Kidney epithelial cell (primary cell): ENCODE data around the gene HPS3. TPM values are rescaled to one million over a fixed set of nuclear protein-coding genes. Genes with fewer than 3 reads are reported as not detected.

Experiments
- DNase-seq: peaks from one replicate; pipeline ENCODE4 v3.0.0-alpha.2; 2010; ENCODE audit warnings: low read depth
- H3K27me3 ChIP-seq: 2 replicates; pipeline ENCODE4 v1.6.0; 2011; ENCODE audit warnings: low read length; ENCODE audit not compliant: control insufficient read depth, insufficient read depth
- H3K36me3 ChIP-seq: 2 replicates; pipeline ENCODE4 v1.5.1; 2011; ENCODE audit warnings: low read length; ENCODE audit not compliant: control insufficient read depth, insufficient read depth
- H3K4me3 ChIP-seq: 2 replicates; pipeline ENCODE4 v1.5.1; 2011; ENCODE audit warnings: low read depth, mild to moderate bottlenecking, control low read depth, low read length
- total RNA-seq: library from RNA; depleted of rRNA; stranded (reverse); fragments of >200 nt; gene quantifications from 2 replicates; pipeline ENCODE4 v1.2.3, GENCODE V29; 2015
- TF ChIP-seq, protein P1 (sequence below): IDR thresholded peaks from 2 replicates; pipeline ENCODE4 v1.5.1; 2011; ENCODE audit warnings: mild to moderate bottlenecking, moderate library complexity, low read length, control low read depth, inconsistent platforms; ENCODE audit not compliant: insufficient read depth, poor library complexity, severe bottlenecking

HPS3 gene
- total RNA-seq, 1 donor from 2014 or later, result 19.4 TPM

DNA sequence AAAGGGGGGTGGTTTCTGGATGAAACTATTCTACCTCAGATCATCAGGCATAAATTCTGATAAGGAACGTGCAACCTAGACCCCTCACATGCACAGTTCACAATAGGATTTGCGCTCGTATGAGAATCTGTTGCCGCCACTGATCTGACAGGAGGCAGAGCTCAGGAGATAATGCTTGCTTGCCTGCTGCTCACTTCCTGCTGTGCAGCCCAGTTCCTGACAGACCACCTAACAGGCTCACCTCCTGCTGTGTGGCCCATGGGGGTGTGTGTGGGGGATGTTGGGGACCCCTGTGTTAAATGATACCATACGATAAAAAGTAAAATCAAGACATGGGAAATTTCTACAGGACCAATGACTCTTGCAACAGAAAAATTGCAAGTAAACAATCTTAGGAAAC is 68.2 kb downstream of the HPS3 start:
- Histone ChIP-seq H3K27me3 (no peaks in the 10 kb centered on the region), H3K4me3 (no peak overlapping the region), H3K36me3 (no peaks in the 10 kb centered on the region)
- DNase-seq, result no peak
- TF ChIP-seq, protein P1, sequence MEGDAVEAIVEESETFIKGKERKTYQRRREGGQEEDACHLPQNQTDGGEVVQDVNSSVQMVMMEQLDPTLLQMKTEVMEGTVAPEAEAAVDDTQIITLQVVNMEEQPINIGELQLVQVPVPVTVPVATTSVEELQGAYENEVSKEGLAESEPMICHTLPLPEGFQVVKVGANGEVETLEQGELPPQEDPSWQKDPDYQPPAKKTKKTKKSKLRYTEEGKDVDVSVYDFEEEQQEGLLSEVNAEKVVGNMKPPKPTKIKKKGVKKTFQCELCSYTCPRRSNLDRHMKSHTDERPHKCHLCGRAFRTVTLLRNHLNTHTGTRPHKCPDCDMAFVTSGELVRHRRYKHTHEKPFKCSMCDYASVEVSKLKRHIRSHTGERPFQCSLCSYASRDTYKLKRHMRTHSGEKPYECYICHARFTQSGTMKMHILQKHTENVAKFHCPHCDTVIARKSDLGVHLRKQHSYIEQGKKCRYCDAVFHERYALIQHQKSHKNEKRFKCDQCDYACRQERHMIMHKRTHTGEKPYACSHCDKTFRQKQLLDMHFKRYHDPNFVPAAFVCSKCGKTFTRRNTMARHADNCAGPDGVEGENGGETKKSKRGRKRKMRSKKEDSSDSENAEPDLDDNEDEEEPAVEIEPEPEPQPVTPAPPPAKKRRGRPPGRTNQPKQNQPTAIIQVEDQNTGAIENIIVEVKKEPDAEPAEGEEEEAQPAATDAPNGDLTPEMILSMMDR, result no peak

DNA sequence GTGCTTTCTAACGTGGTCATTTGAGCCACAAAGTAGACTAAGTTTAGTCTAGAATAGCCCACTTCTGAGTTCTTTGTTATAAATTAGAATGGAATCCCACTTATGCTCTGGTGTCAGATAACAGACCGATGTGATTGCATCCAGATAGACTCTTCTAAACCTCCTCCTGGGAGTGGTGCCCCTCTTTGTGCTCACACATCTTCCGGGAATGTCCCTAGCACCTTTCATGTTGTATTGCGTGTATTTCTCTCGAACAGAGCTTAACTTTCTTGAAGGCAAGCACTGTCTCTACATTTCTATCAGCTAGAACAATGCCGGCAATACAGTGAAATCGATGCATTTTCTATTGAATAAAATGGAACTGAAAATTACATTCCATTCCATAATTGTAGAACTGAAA is 69.2 kb downstream of the HPS3 start:
- TF ChIP-seq, protein P1, result no peak
- Histone ChIP-seq H3K4me3 (no peak overlapping the region), H3K36me3 (no peaks in the 10 kb centered on the region), H3K27me3 (no peaks in the 10 kb centered on the region)
- DNase-seq, result no peak

DNA sequence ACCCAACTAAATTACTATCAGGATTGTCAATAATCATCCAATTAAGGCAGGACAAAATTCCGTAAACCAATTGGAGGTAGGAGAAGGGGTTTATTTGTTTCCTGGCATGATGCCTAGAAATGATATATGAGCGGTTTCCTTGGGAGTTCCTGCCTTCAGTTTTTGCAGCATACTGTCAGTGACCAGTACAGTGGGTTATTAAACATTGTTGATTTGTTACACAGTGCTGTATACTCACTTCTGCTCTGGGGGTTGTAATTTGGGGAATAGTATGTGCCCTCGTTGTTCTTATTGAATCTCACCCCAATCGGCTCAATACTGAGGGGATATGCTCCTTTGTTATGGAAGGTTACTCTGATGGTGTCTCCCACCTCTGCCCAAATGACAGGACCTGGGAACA is 70.0 kb downstream of the HPS3 start:
- TF ChIP-seq, protein P1, result no peak

DNA sequence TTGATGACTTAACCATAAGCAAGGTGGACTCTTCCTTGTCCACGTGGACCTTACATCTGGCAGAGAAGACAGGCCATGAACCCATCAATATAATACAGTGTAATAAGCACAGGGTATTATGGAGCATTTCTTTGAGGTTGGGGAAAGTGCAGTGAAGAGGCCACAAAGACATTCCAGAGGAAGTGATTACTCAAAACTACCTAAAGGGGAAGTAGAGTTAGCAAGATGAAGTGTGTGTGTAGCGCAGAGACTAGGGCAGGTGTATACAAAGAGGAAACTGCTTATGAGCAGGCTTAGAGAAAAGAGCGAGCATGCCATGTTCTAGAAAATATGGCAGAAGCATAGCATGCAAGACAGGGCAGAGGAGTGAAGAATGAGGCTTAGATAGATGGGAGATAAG is 74.3 kb downstream of the HPS3 start:
- DNase-seq, result no peak
- TF ChIP-seq, protein P1, result no peak
- no peak overlapping the region for H3K4me3 ChIP-seq
- H3K27me3 ChIP-seq, result no peaks in the 10 kb centered on the region
- no peaks in the 10 kb centered on the region for H3K36me3 ChIP-seq

More for the DNA sequence above, 70.0 kb downstream of the HPS3 start:
- H3K36me3 ChIP-seq, result no peaks in the 10 kb centered on the region
- no peak overlapping the region for H3K4me3 ChIP-seq
- DNase-seq, result no peak
- H3K27me3 ChIP-seq, result no peaks in the 10 kb centered on the region

DNA sequence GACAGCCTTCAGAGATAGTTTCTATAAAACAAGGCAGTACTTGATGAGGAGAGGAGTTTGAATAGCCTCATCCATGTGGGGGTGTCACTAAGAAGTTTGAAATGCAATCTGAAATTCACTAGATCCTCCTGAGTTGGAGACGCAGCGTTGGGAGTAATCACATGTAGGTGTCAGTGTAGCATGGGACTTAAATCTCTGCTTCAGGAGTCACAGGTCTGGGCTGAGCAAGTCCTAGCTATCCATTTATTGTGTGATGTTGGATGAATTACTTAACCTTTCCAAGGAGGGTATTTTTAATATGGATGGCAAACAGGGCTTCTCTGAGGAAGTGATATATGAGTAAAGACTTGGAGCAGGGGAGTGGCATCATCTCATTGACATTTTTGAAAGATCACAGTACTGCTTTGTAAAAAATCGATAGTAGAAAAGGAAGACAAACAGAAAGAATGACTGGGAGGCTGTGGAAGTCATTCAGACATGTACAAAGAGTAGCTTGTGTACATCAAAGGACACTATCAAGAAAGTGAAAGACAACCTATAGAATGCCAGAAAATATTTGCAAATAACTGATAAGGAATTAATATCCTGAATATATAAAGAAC is 75.1 kb downstream of the HPS3 start:
- Histone ChIP-seq H3K36me3 (no peaks in the 10 kb centered on the region), H3K27me3 (no peaks in the 10 kb centered on the region), H3K4me3 (no peak overlapping the region)
- DNase-seq, result no peak
- TF ChIP-seq, protein P1, result no peak

DNA sequence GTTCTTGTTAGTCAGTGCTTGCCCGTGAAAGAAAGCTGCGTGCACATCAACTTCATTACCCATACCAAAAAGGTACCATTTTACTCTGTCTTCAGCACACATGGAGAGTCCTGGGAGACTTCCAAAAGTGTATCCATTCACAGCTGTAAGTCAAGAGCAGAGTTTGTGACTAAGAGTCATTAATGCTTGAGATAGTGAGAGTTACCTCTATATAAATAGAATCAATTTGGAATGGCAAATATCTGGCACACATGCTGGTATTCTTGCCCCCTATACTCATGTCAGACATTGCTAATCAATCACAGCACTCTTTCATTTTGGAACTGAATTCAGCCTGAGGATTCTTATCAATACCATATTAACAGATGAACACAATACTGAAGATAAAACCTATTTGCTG is 78.0 kb downstream of the HPS3 start:
- TF ChIP-seq, protein P1, result no peak
- no peaks in the 10 kb centered on the region for H3K36me3 ChIP-seq
- H3K4me3 ChIP-seq, result no peak overlapping the region
- DNase-seq, result no peak
- H3K27me3 ChIP-seq, result no peaks in the 10 kb centered on the region
